Cardiac muscle cell (in vitro differentiated cells and primary cell): ENCODE data around the gene UBAP2. TPM values are rescaled to one million over a fixed set of nuclear protein-coding genes. Genes with fewer than 3 reads are reported as not detected.
A peak's percentile ranks its signal among the peaks of the same experiment; 100 is the strongest.

Source experiments
- DNase-seq, 2 donors: peaks; one replicate each; pipeline versions ENCODE4 v3.0.0 to v3.0.0-alpha.2; 2010 to 2017; ENCODE audit warnings: low read depth in 1 of 2, low spot score in 1 of 2
- H3K27ac ChIP-seq: fragments of 200-600 bp; sonication (generic); 2 replicates; pipeline ENCODE4 v1.5.1; 2016
- H3K27me3 ChIP-seq: fragments of 200-600 bp; sonication (generic); 2 replicates; pipeline ENCODE4 v1.6.0; 2016; ENCODE audit warnings: control low read depth
- H3K36me3 ChIP-seq: fragments of 200-600 bp; sonication (generic); 2 replicates; pipeline ENCODE4 v1.5.1; 2016; ENCODE audit warnings: control low read depth
- H3K4me1 ChIP-seq: fragments of 200-600 bp; sonication (generic); 2 replicates; pipeline ENCODE4 v1.8.1; 2017; ENCODE audit warnings: low read depth, mild to moderate bottlenecking, mixed run types
- H3K4me3 ChIP-seq: fragments of 200-600 bp; sonication (generic); 2 replicates; pipeline ENCODE4 v1.5.1; 2016; ENCODE audit warnings: mild to moderate bottlenecking
- H3K9me3 ChIP-seq: fragments of 200-600 bp; sonication (generic); 2 replicates; pipeline ENCODE4 v1.5.1; 2017; ENCODE audit warnings: low read depth, mild to moderate bottlenecking, control low read depth
- CTCF ChIP-seq: IDR thresholded peaks from 2 replicates; pipeline ENCODE4 v1.5.1; 2012; ENCODE audit warnings: low read depth, mild to moderate bottlenecking, low read length
- polyA plus RNA-seq: library from polyadenylated mRNA; unstranded; fragments of >200 nt; fragmentation: Nextera tagmentation; extraction: Ambion mirVana; gene quantifications from 2 replicates; pipeline ENCODE4 v1.2.1, GENCODE V29; 2016
- total RNA-seq: library from RNA; depleted of rRNA; stranded (reverse); fragments of >200 nt; gene quantifications from 2 replicates; pipeline ENCODE4 v1.2.3, GENCODE V29; 2016

UBAP2 gene
- total and polyA plus RNA-seq, 2 experiments from 2014 or later, result 27.2 to 29.3 TPM

- Histone ChIP-seq H3K27ac (no peak overlapping the region), H3K36me3 (no peaks in the 10 kb centered on the region), H3K9me3 (no peaks in the 10 kb centered on the region), H3K4me3 (no peak overlapping the region), H3K27me3 (no peaks in the 10 kb centered on the region), H3K4me1 (no peaks in the 10 kb centered on the region)
- no peak for TF ChIP-seq CTCF
- DNase-seq, result no peak
These were observed 32.5 kb downstream of the UBAP2 start for GRCh38 chr9:34016149-34016548.

GRCh38 chr9:34010979-34011378, 37.7 kb downstream of the UBAP2 start:
- no peaks in the 10 kb centered on the region for H3K27me3 ChIP-seq
- TF ChIP-seq CTCF, result peak; percentile 41
- peak; percentile 18 to 21 for DNase-seq
- no peaks in the 10 kb centered on the region for H3K9me3 ChIP-seq
- H3K27ac ChIP-seq, result no peak overlapping the region
- H3K4me1 ChIP-seq, result no peaks in the 10 kb centered on the region
- peaks cover 2% of the 10 kb centered on the region for H3K36me3 ChIP-seq
- no peak overlapping the region for H3K4me3 ChIP-seq

GRCh38 chr9:34001951-34002350, 46.7 kb downstream of the UBAP2 start:
- H3K27ac ChIP-seq, result no peak overlapping the region
- H3K4me3 ChIP-seq, result no peak overlapping the region
- no peaks in the 10 kb centered on the region for H3K9me3 ChIP-seq
- TF ChIP-seq CTCF, result no peak
- H3K4me1 ChIP-seq, result no peaks in the 10 kb centered on the region
- H3K27me3 ChIP-seq, result no peaks in the 10 kb centered on the region
- DNase-seq, result no peak
- H3K36me3 ChIP-seq, result peaks cover 2% of the 10 kb centered on the region

GRCh38 chr9:34001298-34001697, 47.4 kb downstream of the UBAP2 start:
- no peak for TF ChIP-seq CTCF
- DNase-seq, result no peak
- peaks cover under 1% of the 10 kb centered on the region for H3K36me3 ChIP-seq
- no peaks in the 10 kb centered on the region for H3K9me3 ChIP-seq
- H3K4me3 ChIP-seq, result no peak overlapping the region
- no peaks in the 10 kb centered on the region for H3K27me3 ChIP-seq
- H3K4me1 ChIP-seq, result no peaks in the 10 kb centered on the region
- H3K27ac ChIP-seq, result no peak overlapping the region

GRCh38 chr9:33995449-33995848, 53.2 kb downstream of the UBAP2 start:
- no peak for DNase-seq
- no peak overlapping the region for H3K4me3 ChIP-seq
- H3K4me1 ChIP-seq, result no peaks in the 10 kb centered on the region
- no peaks in the 10 kb centered on the region for H3K9me3 ChIP-seq
- H3K27ac ChIP-seq, result no peak overlapping the region
- no peak for TF ChIP-seq CTCF
- H3K36me3 ChIP-seq, result peaks cover 6% of the 10 kb centered on the region
- H3K27me3 ChIP-seq, result no peaks in the 10 kb centered on the region

- Histone ChIP-seq H3K4me3 (no peak overlapping the region), H3K9me3 (no peaks in the 10 kb centered on the region), H3K36me3 (peaks cover 6% of the 10 kb centered on the region), H3K27me3 (no peaks in the 10 kb centered on the region), H3K27ac (no peak overlapping the region), H3K4me1 (no peaks in the 10 kb centered on the region)
- TF ChIP-seq CTCF, result no peak
- no peak for DNase-seq
These were observed 55.6 kb downstream of the UBAP2 start for GRCh38 chr9:33993104-33993503.
